Trophoblast cell (in vitro differentiated cells and primary cell): ENCODE results near the gene IL1RAPL2.
A peak's percentile ranks its signal among the peaks of the same experiment; 100 is the strongest.

ENCODE experiments used
- DNase-seq, 2 donors: peaks; one replicate each; pipeline ENCODE4 v3.0.0-alpha.2; 2016
- H2AFZ ChIP-seq: 2 replicates; pipeline ENCODE4 v1.6.1; 2013; ENCODE audit warnings: low read length, moderate library complexity, mild to moderate bottlenecking; ENCODE audit not compliant: insufficient read depth, poor library complexity
- H2AK5ac ChIP-seq: 2 replicates; pipeline ENCODE4 v1.6.1; 2013; ENCODE audit warnings: mild to moderate bottlenecking, low read length
- H2BK120ac ChIP-seq: 2 replicates; pipeline ENCODE4 v1.6.1; 2013; ENCODE audit warnings: low read length, mild to moderate bottlenecking, moderate library complexity; ENCODE audit not compliant: insufficient read depth, poor library complexity
- H2BK12ac ChIP-seq: 2 replicates; pipeline ENCODE4 v1.6.1; 2013; ENCODE audit warnings: mild to moderate bottlenecking, low read length, moderate library complexity
- H2BK5ac ChIP-seq: 2 replicates; pipeline ENCODE4 v1.6.1; 2013; ENCODE audit warnings: low read length, low read depth, moderate library complexity, mild to moderate bottlenecking; ENCODE audit not compliant: poor library complexity
- H3K14ac ChIP-seq: 2 replicates; pipeline ENCODE4 v1.6.1; 2013; ENCODE audit warnings: mild to moderate bottlenecking, low read length
- H3K18ac ChIP-seq: 2 replicates; pipeline ENCODE4 v1.6.1; 2013; ENCODE audit warnings: mild to moderate bottlenecking, low read length
- H3K23ac ChIP-seq: 2 replicates; pipeline ENCODE4 v1.6.1; 2013; ENCODE audit warnings: low read length
- H3K27ac ChIP-seq: 2 replicates; pipeline ENCODE4 v1.5.1; 2013; ENCODE audit warnings: low read depth, mild to moderate bottlenecking, inconsistent platforms, low read length, moderate library complexity
- H3K27me3 ChIP-seq: 2 replicates; pipeline ENCODE4 v1.6.1; 2013; ENCODE audit warnings: inconsistent platforms, mild to moderate bottlenecking, low read length, moderate library complexity; ENCODE audit not compliant: insufficient read depth
- H3K36me3 ChIP-seq, 2 experiments: 1 replicate in 1 of 2; 2 replicates in 1 of 2; pipeline ENCODE4 v1.6.1; 2013; ENCODE audit warnings: low read length in 2 of 2, mild to moderate bottlenecking in 2 of 2, moderate library complexity in 1 of 2; ENCODE audit not compliant: insufficient read depth in 2 of 2, control insufficient read depth in 1 of 2
- H3K4ac ChIP-seq: 2 replicates; pipeline ENCODE4 v1.6.1; 2013; ENCODE audit warnings: low read depth, mild to moderate bottlenecking, low read length, moderate library complexity
- H3K4me1 ChIP-seq, 2 experiments: 1 replicate in 1 of 2; 2 replicates in 1 of 2; pipeline ENCODE4 v1.6.1; 2013; ENCODE audit warnings: low read length in 2 of 2, mild to moderate bottlenecking in 2 of 2, moderate library complexity in 1 of 2; ENCODE audit not compliant: insufficient read depth in 2 of 2, control insufficient read depth in 1 of 2
- H3K4me2 ChIP-seq: 2 replicates; pipeline ENCODE4 v1.6.1; 2013; ENCODE audit warnings: inconsistent platforms, mild to moderate bottlenecking, low read length, moderate library complexity
- H3K4me3 ChIP-seq: 2 replicates; pipeline ENCODE4 v1.5.1; 2013; ENCODE audit warnings: mild to moderate bottlenecking, low read depth, low read length, inconsistent platforms
- H3K79me1 ChIP-seq: one replicate; pipeline ENCODE4 v1.6.1; 2013; ENCODE audit warnings: low read length
- H3K79me2 ChIP-seq: 2 replicates; pipeline ENCODE4 v1.6.1; 2013; ENCODE audit warnings: low read length, mild to moderate bottlenecking; ENCODE audit not compliant: control insufficient read depth, insufficient read depth, poor library complexity
- H3K9ac ChIP-seq: 2 replicates; pipeline ENCODE4 v1.6.1; 2013; ENCODE audit warnings: mild to moderate bottlenecking, low read length
- H3K9me3 ChIP-seq: 2 replicates; pipeline ENCODE4 v1.6.1; 2013; ENCODE audit warnings: low read depth, mild to moderate bottlenecking, control low read depth, inconsistent platforms, low read length; ENCODE audit not compliant: insufficient read depth
- H4K12ac ChIP-seq: 2 replicates; pipeline ENCODE4 v1.6.1; 2013; ENCODE audit warnings: low read depth, mild to moderate bottlenecking, low read length, moderate library complexity
- H4K8ac ChIP-seq: 2 replicates; pipeline ENCODE4 v1.6.1; 2013; ENCODE audit warnings: low read depth, mild to moderate bottlenecking, low read length, moderate library complexity
- H4K91ac ChIP-seq: one replicate; pipeline ENCODE4 v1.6.1; 2013; ENCODE audit warnings: low read depth, mild to moderate bottlenecking, low read length, moderate library complexity
- WGBS: extraction: QIAGEN DNeasy Blood & Tissue Kit; methylation state at CpG from one replicate; pipeline ENCODE4 v1.1.7; 2013; ENCODE audit warnings: missing lambda C conversion rate; ENCODE audit not compliant: insufficient read length, insufficient coverage; ENCODE audit errors: extremely low coverage; 5-methylcytosine and 5-hydroxymethylcytosine counted together

IL1RAPL2 gene

GRCh38 chrX:105550043-105550663 is 984.2 kb downstream of the IL1RAPL2 start:
- no peaks in the 10 kb centered on the region for H3K79me2 ChIP-seq
- no peak overlapping the region for H3K23ac ChIP-seq
- H2AK5ac ChIP-seq = no peak overlapping the region
- H3K4ac ChIP-seq = no peak overlapping the region
- H2BK12ac ChIP-seq = no peak overlapping the region
- H4K91ac ChIP-seq = no peak overlapping the region
- H3K79me1 ChIP-seq = no peaks in the 10 kb centered on the region
- no peak overlapping the region for H3K4me2 ChIP-seq
- no peak overlapping the region for H3K18ac ChIP-seq
- no peak overlapping the region for H3K14ac ChIP-seq
- no peaks in the 10 kb centered on the region for H3K4me1 ChIP-seq
- no peaks in the 10 kb centered on the region for H3K27me3 ChIP-seq
- no peak overlapping the region for H3K9ac ChIP-seq
- no peak overlapping the region for H4K12ac ChIP-seq
- no peak overlapping the region for H2BK5ac ChIP-seq
- no peak overlapping the region for H4K8ac ChIP-seq
- no peak overlapping the region for H3K27ac ChIP-seq
- no peak overlapping the region for H2AFZ ChIP-seq
- H3K4me3 ChIP-seq = no peak overlapping the region
- H2BK120ac ChIP-seq = no peak overlapping the region
- H3K9me3 ChIP-seq = no peaks in the 10 kb centered on the region
- no peak for DNase-seq
- no peaks in the 10 kb centered on the region for H3K36me3 ChIP-seq
- WGBS = no CpG with 5 or more reads among the region's 3 CpGs

DNA sequence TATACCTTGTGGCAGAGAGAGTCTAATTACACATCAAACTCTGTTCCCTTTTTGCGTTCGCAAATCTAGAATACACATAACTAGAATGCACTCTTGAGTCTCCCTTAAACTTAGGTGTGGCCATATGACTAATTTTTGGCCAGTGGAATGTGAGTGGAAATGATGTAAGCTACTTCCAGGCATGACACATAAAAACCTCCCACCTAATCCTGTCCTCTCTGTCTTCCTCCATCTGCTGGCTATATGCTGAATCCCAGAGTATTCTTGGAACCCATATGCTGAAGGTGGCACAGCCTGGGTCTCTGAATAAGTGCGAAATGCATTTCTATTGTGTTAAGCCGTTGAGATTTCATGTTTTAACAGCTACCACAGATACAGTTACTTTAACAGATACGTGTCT is 986.4 kb downstream of the IL1RAPL2 start:
- no peak overlapping the region for H3K14ac ChIP-seq
- H4K8ac ChIP-seq = no peak overlapping the region
- no peaks in the 10 kb centered on the region for H3K79me1 ChIP-seq
- no peak overlapping the region for H4K91ac ChIP-seq
- H2BK120ac ChIP-seq = no peak overlapping the region
- H3K4ac ChIP-seq = no peak overlapping the region
- H2AK5ac ChIP-seq = no peak overlapping the region
- H3K18ac ChIP-seq = no peak overlapping the region
- H3K4me3 ChIP-seq = no peak overlapping the region
- DNase-seq = peak in 1 of 2 donors; percentile 51
- no peak overlapping the region for H2BK5ac ChIP-seq
- H3K27me3 ChIP-seq = no peaks in the 10 kb centered on the region
- H4K12ac ChIP-seq = no peak overlapping the region
- H3K9ac ChIP-seq = no peak overlapping the region
- no peak overlapping the region for H3K27ac ChIP-seq
- H3K23ac ChIP-seq = no peak overlapping the region
- no peaks in the 10 kb centered on the region for H3K9me3 ChIP-seq
- no peaks in the 10 kb centered on the region for H3K79me2 ChIP-seq
- H2BK12ac ChIP-seq = no peak overlapping the region
- no peaks in the 10 kb centered on the region for H3K36me3 ChIP-seq
- WGBS = no CpG with 5 or more reads among the region's 5 CpGs
- H3K4me2 ChIP-seq = no peak overlapping the region
- H2AFZ ChIP-seq = no peak overlapping the region
- no peaks in the 10 kb centered on the region for H3K4me1 ChIP-seq

DNA sequence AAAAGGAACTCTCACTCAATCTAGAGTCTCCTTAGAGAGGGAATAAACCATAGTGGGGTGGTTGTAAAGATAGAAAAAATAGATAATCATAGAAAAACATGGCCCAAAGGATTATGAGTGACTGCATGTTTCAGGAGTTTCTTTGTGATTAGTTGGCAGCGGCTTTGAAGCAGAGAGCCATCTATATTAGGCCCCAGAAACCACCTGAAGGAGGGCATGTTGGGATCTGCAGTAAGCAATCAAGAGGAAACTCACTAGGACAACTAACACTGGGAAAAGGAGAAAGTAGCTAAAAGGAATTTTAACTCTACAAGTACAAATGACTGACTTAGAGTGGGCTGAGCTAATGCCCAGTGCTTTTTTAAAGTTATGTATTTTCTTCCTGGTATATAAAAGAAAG is 987.1 kb downstream of the IL1RAPL2 start:
- no peak overlapping the region for H3K27ac ChIP-seq
- H3K4me3 ChIP-seq = no peak overlapping the region
- no peak overlapping the region for H3K9ac ChIP-seq
- H3K18ac ChIP-seq = no peak overlapping the region
- H3K4me2 ChIP-seq = no peak overlapping the region
- H3K9me3 ChIP-seq = no peaks in the 10 kb centered on the region
- no peaks in the 10 kb centered on the region for H3K79me2 ChIP-seq
- no CpG with 5 or more reads among the region's 1 CpG for WGBS
- no peak overlapping the region for H2AK5ac ChIP-seq
- H4K8ac ChIP-seq = no peak overlapping the region
- no peak for DNase-seq
- no peaks in the 10 kb centered on the region for H3K4me1 ChIP-seq
- H3K14ac ChIP-seq = no peak overlapping the region
- no peaks in the 10 kb centered on the region for H3K79me1 ChIP-seq
- no peak overlapping the region for H2BK120ac ChIP-seq
- H3K27me3 ChIP-seq = no peaks in the 10 kb centered on the region
- no peaks in the 10 kb centered on the region for H3K36me3 ChIP-seq
- H4K91ac ChIP-seq = no peak overlapping the region
- no peak overlapping the region for H3K4ac ChIP-seq
- no peak overlapping the region for H2BK12ac ChIP-seq
- no peak overlapping the region for H3K23ac ChIP-seq
- H4K12ac ChIP-seq = no peak overlapping the region
- no peak overlapping the region for H2AFZ ChIP-seq
- H2BK5ac ChIP-seq = no peak overlapping the region

- no peak overlapping the region for H2BK12ac ChIP-seq
- H3K27me3 ChIP-seq = no peaks in the 10 kb centered on the region
- H3K18ac ChIP-seq = no peak overlapping the region
- WGBS = no CpG with 5 or more reads among the region's 1 CpG
- H3K9me3 ChIP-seq = no peaks in the 10 kb centered on the region
- no peak overlapping the region for H3K9ac ChIP-seq
- no peaks in the 10 kb centered on the region for H3K36me3 ChIP-seq
- no peaks in the 10 kb centered on the region for H3K4me1 ChIP-seq
- no peak overlapping the region for H2BK120ac ChIP-seq
- H2BK5ac ChIP-seq = no peak overlapping the region
- no peak overlapping the region for H4K91ac ChIP-seq
- H3K4me3 ChIP-seq = no peak overlapping the region
- H4K8ac ChIP-seq = no peak overlapping the region
- H2AK5ac ChIP-seq = no peak overlapping the region
- no peak overlapping the region for H3K23ac ChIP-seq
- no peaks in the 10 kb centered on the region for H3K79me2 ChIP-seq
- H4K12ac ChIP-seq = no peak overlapping the region
- H3K27ac ChIP-seq = no peak overlapping the region
- no peak overlapping the region for H2AFZ ChIP-seq
- no peak overlapping the region for H3K14ac ChIP-seq
- H3K79me1 ChIP-seq = no peaks in the 10 kb centered on the region
- no peak overlapping the region for H3K4me2 ChIP-seq
- DNase-seq = no peak
- H3K4ac ChIP-seq = no peak overlapping the region
These were observed 998.5 kb downstream of the IL1RAPL2 start for GRCh38 chrX:105564501-105564900.
